ENCODE data around the gene YAF2. TPM values are rescaled to one million over a fixed set of nuclear protein-coding genes. Genes with fewer than 3 reads are reported as not detected.

YAF2 gene
- total RNA-seq, 4 donors from 2014 or later, result 22.7 to 55.4 (median 24.5) TPM

DNA sequence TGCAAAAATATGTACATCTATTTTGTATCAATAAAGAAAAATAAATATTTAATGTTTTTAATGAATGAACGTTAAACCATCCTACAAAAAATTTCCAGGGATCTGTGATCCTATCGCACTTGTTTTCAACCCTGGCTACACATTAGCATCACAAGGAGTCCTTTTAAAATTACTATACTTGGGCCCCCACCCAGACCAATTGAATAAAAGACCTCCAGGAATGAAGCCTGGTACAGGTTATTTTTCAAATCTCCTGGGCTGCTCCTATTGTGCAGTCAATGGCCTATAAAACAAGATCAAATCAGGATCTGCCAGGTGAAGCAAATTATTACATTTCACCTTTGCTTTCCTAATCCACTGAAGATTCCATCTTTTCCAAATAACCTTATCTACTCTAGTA lies 59.9 kb downstream of the YAF2 start:
- TF ChIP-seq EP300 (IDR thresholded peaks at IDR 0.05; ENCODE audit: low read depth), result no peak
- TF ChIP-seq, protein P1, sequence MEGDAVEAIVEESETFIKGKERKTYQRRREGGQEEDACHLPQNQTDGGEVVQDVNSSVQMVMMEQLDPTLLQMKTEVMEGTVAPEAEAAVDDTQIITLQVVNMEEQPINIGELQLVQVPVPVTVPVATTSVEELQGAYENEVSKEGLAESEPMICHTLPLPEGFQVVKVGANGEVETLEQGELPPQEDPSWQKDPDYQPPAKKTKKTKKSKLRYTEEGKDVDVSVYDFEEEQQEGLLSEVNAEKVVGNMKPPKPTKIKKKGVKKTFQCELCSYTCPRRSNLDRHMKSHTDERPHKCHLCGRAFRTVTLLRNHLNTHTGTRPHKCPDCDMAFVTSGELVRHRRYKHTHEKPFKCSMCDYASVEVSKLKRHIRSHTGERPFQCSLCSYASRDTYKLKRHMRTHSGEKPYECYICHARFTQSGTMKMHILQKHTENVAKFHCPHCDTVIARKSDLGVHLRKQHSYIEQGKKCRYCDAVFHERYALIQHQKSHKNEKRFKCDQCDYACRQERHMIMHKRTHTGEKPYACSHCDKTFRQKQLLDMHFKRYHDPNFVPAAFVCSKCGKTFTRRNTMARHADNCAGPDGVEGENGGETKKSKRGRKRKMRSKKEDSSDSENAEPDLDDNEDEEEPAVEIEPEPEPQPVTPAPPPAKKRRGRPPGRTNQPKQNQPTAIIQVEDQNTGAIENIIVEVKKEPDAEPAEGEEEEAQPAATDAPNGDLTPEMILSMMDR (IDR thresholded peaks at IDR 0.05), result no peak
- intact Hi-C loops (cut with DNase I; ENCODE audit: low total_unique reads), result no loop called here
- Histone ChIP-seq H3K27me3 (no peaks in the 10 kb centered on the region), H3K36me3 (peaks cover 0 to 9% (median 0%) of the 10 kb centered on the region in 4 donors), H3K4me3 (no peak overlapping the region), H3K9me3 (no peaks in the 10 kb centered on the region), H3K4me1 (peaks cover 0 to under 1% (median 0%) of the 10 kb centered on the region in 4 donors), H3K27ac (no peak overlapping the region)
- DNase-seq, result no peak
- WGBS, 2 donors (ENCODE audit: low coverage in 1 of 2), result 93% methylated on average over 2 of the region's 2 CpGs
- in situ Hi-C loops (cut with MboI; ENCODE audit: low pct_ligation_motif_present in 1 of 4, low pct_unique_long_range_greater_than_20kb in 1 of 4, low sequenced_read_pairs in 3 of 4), result no loop called here

DNA sequence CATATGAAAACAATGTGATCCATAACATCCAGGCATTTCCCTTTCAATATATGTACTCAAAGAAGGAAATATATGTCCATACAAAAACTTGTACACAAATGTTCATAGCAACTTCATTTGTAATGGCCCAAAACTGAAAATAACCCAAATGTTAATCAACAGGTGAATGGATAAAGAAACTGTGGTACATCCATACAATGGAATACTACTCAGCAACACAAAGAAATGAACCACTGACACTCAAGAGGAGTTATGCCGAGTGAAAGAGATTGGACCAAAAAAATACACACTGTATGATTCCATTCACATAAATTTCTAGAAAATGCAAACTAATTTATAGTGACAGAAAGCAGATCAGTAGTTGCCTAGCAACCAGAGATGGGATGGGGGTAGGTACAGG lies 63.1 kb downstream of the YAF2 start:
- peaks cover 0 to 4% (median 0%) of the 10 kb centered on the region in 4 donors for H3K4me1 ChIP-seq
- H3K27ac ChIP-seq, result no peak overlapping the region
- TF ChIP-seq POLR2AphosphoS5 (IDR thresholded peaks at IDR 0.05), result no peak
- no peak for TF ChIP-seq EP300 (IDR thresholded peaks at IDR 0.05; ENCODE audit: low read depth)
- TF ChIP-seq POLR2A (IDR thresholded peaks at IDR 0.05), result no peak
- TF ChIP-seq, protein P1 (IDR thresholded peaks at IDR 0.05), result no peak
- intact Hi-C loops (cut with DNase I; ENCODE audit: low total_unique reads) (no loop called here), in situ Hi-C loops (cut with MboI; ENCODE audit: low pct_ligation_motif_present in 1 of 4, low pct_unique_long_range_greater_than_20kb in 1 of 4, low sequenced_read_pairs in 3 of 4) (no loop called here)
- no peak overlapping the region for H3K4me3 ChIP-seq
- peaks cover 0 to 16% (median 2%) of the 10 kb centered on the region in 4 donors for H3K36me3 ChIP-seq
- no peaks in the 10 kb centered on the region for H3K9me3 ChIP-seq
- 80 to 100% methylated on average over 1 of the region's 1 CpG for WGBS, 2 donors (ENCODE audit: low coverage in 1 of 2)
- DNase-seq, result no peak
- H3K27me3 ChIP-seq, result no peaks in the 10 kb centered on the region

DNA sequence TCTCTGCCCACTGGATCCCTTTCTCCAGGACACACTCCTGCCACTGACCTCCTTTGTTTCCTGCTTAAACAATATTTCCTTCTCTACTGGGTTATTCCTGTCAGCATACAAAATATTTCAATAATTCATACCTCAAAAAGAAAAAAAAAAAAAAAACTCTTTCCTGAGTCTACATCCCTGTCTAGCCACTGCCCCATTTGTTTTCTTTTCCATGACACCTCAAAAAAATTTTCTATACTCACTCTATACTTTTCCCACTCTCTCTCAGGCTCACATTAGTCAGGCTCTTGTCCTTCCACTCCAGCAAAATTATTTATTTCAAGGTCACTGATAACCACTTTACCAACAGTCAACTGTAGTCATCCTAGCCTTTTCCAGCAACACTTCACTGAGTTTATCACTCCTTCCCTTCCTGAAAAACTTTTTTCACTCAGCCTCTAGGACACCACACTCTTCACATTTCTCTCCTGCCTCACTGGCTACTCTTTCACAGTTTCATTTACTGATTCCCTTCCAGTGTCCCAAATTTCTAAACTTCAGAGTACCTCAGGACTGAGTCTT lies 64.0 kb downstream of the YAF2 start:
- Histone ChIP-seq H3K9me3 (no peaks in the 10 kb centered on the region), H3K27ac (no peak overlapping the region), H3K36me3 (peaks cover 0 to 16% (median 2%) of the 10 kb centered on the region in 4 donors), H3K4me1 (peaks cover 0 to 4% (median 0%) of the 10 kb centered on the region in 4 donors), H3K27me3 (no peaks in the 10 kb centered on the region), H3K4me3 (no peak overlapping the region)
- intact Hi-C loops (cut with DNase I; ENCODE audit: low total_unique reads) (no loop called here), in situ Hi-C loops (cut with MboI; ENCODE audit: low pct_ligation_motif_present in 1 of 4, low pct_unique_long_range_greater_than_20kb in 1 of 4, low sequenced_read_pairs in 3 of 4) (no loop called here)
- TF ChIP-seq POLR2A (IDR thresholded peaks at IDR 0.05) (no peak), EP300 (IDR thresholded peaks at IDR 0.05; ENCODE audit: low read depth) (no peak), POLR2AphosphoS5 (IDR thresholded peaks at IDR 0.05) (no peak)
- TF ChIP-seq, protein P1 (IDR thresholded peaks at IDR 0.05), result no peak
- DNase-seq, result no peak

DNA sequence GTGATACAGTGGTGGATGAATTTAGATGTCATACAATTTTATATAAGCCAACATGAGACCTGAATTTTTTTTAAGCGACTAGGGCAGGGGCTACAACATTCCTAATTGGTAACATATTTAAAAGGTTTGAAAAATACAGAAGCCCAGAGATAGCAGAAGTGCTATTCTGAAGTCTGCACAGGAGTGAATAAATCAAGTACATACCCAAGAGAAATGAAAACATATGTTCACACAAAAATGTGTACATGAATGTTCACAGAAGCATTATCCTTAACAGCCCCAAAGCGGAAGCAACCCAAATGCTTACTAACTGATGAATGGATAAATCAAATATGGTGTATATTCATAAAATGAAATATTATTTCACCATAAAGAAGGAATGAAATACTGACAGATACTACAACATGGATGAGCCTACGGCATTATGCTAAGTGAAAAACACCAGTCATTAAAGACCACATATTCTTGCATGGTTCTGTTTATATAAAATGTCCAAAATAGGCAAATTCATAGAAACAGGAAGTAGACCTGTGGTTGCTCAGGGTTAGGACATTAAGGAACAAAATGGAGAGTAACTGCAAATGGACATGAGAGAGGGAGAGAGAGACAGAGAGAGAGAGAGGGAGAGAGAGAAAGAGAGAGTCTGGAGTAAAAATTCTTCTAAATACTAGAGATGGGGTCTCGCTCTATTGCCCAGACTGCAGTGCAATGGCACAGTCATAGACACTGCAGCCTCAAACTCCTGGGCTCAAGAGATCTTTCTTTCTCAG lies 65.4 kb downstream of the YAF2 start:
- WGBS, 2 donors (ENCODE audit: low coverage in 1 of 2), result 93 to 95% methylated on average over 4 of the region's 4 CpGs
- H3K4me1 ChIP-seq, result peaks cover 0 to 4% (median 0%) of the 10 kb centered on the region in 4 donors
- no peak for DNase-seq
- no peak overlapping the region for H3K4me3 ChIP-seq
- TF ChIP-seq, protein P1 (IDR thresholded peaks at IDR 0.05), result no peak
- no peak for TF ChIP-seq POLR2AphosphoS5 (IDR thresholded peaks at IDR 0.05)
- TF ChIP-seq POLR2A (IDR thresholded peaks at IDR 0.05), result no peak
- TF ChIP-seq EP300 (IDR thresholded peaks at IDR 0.05; ENCODE audit: low read depth), result no peak
- no peak overlapping the region for H3K27ac ChIP-seq
- H3K36me3 ChIP-seq, result peaks cover 0 to 16% (median 2%) of the 10 kb centered on the region in 4 donors
- in situ Hi-C loops (cut with MboI; ENCODE audit: low pct_ligation_motif_present in 1 of 4, low pct_unique_long_range_greater_than_20kb in 1 of 4, low sequenced_read_pairs in 3 of 4) (no loop called here), intact Hi-C loops (cut with DNase I; ENCODE audit: low total_unique reads) (no loop called here)
- no peaks in the 10 kb centered on the region for H3K9me3 ChIP-seq
- H3K27me3 ChIP-seq, result no peaks in the 10 kb centered on the region

All from transverse colon (tissue), 4 donors.